SK-N-MC (cell line): Measurements from ENCODE around the gene PAAF1.

Source experiments
- EZH2 ChIP-seq: fragments of 200-600 bp; sonication (generic); IDR thresholded peaks from one replicate; pipeline ENCODE4 v1.6.1; 2017; ENCODE audit warnings: antibody characterized with exemption
- POLR2AphosphoS5 ChIP-seq: IDR thresholded peaks from 2 replicates; pipeline ENCODE4 v1.6.1; 2012; ENCODE audit warnings: mild to moderate bottlenecking, low read depth, low read length, borderline replicate concordance

- no peak for TF ChIP-seq EZH2
- peak; percentile 12; the same call in 1 of the 2 replicates for TF ChIP-seq POLR2AphosphoS5
Observed at GRCh38 chr11:73872749-73873357, 3.9 kb upstream of the PAAF1 start.
